H1 (cell line): ENCODE data around the gene HACD2. TPM values are rescaled to one million over a fixed set of nuclear protein-coding genes. Genes with fewer than 3 reads are reported as not detected.

ENCODE experiments used
- CTCF ChIA-PET: fragments of 300-600 bp; sonication (Branson Sonifier 250); formaldehyde crosslinking; loops from one replicate; lab custom pipeline; 2021; ENCODE audit not compliant: partially characterized antibody; lab: Charles Lee
- POLR2A ChIA-PET: fragments of 300-600 bp; sonication (Branson Sonifier 250); formaldehyde crosslinking; loops from one replicate; lab custom pipeline; 2021; ENCODE audit warnings: inconsistent platforms; ENCODE audit not compliant: partially characterized antibody; lab: Charles Lee
- DNase-seq, 2 experiments: peaks; one replicate each; pipeline versions ENCODE4 v3.0.0 to v3.0.0-alpha.2; 2010 to 2022; ENCODE audit warnings: low spot score in 2 of 2, low read depth in 1 of 2, mixed read lengths in 1 of 2
- FAIRE-seq: peaks from 2 replicates; lab custom pipeline; 2011; peaks lifted over from hg19 to GRCh38; lab: Jason Lieb, UNC
- H2AFZ ChIP-seq: 2 replicates; pipeline ENCODE4 v1.8.1; 2012; ENCODE audit warnings: low read length, inconsistent platforms
- H2AK5ac ChIP-seq: 2 replicates; pipeline ENCODE4 v1.6.1; 2013; ENCODE audit warnings: low read depth, low read length
- H2BK120ac ChIP-seq: replicated peaks from 2 replicates; pipeline ENCODE3; 2013; ENCODE audit warnings: low read depth, low read length, inconsistent platforms
- H2BK12ac ChIP-seq: 2 replicates; pipeline ENCODE4 v1.6.1; 2013; ENCODE audit warnings: low read depth, low read length
- H2BK15ac ChIP-seq: 2 replicates; pipeline ENCODE4 v1.6.1; 2013; ENCODE audit warnings: low read length
- H2BK20ac ChIP-seq: 2 replicates; pipeline ENCODE4 v1.6.1; 2013; ENCODE audit warnings: low read length
- H2BK5ac ChIP-seq: 2 replicates; pipeline ENCODE4 v1.6.1; 2013; ENCODE audit warnings: low read depth, low read length
- H3K14ac ChIP-seq: 2 replicates; pipeline ENCODE4 v1.6.1; 2013; ENCODE audit warnings: inconsistent platforms; ENCODE audit not compliant: insufficient read length
- H3K18ac ChIP-seq: 2 replicates; pipeline ENCODE4 v1.6.1; 2013; ENCODE audit warnings: low read length; ENCODE audit errors: extremely low read depth
- H3K23ac ChIP-seq: 2 replicates; pipeline ENCODE4 v1.6.1; 2013; ENCODE audit warnings: inconsistent platforms; ENCODE audit not compliant: insufficient read length
- H3K23me2 ChIP-seq: 2 replicates; pipeline ENCODE4 v1.6.1; 2013; ENCODE audit warnings: low read depth, low read length
- H3K27ac ChIP-seq: 2 replicates; pipeline ENCODE4 v1.6.1; 2011; ENCODE audit warnings: low read depth, low read length, inconsistent platforms
- H3K27me3 ChIP-seq, 4 experiments: replicated peaks in 1 of 4; 1 replicate in 1 of 4; 2 replicates in 3 of 4; pipeline versions ENCODE4 v1.6.1 to v1.8.1; 2011 to 2013; ENCODE audit warnings: low read length in 3 of 4, mild to moderate bottlenecking in 3 of 4, inconsistent platforms in 2 of 4, mixed read lengths in 2 of 4, moderate library complexity in 1 of 4; ENCODE audit not compliant: control insufficient read depth in 3 of 4, insufficient read depth in 3 of 4; ENCODE audit errors: extremely low read depth in 1 of 4
- H3K36me3 ChIP-seq, 4 experiments: 2 replicates each; pipeline versions ENCODE4 v1.6.1 to v1.8.1; 2011 to 2013; ENCODE audit warnings: mild to moderate bottlenecking in 4 of 4, low read length in 3 of 4, moderate library complexity in 2 of 4, control low read depth in 1 of 4, inconsistent platforms in 1 of 4; ENCODE audit not compliant: insufficient read depth in 4 of 4, control insufficient read depth in 2 of 4
- H3K4ac ChIP-seq: replicated peaks from 2 replicates; pipeline ENCODE3; 2013; ENCODE audit warnings: low read length, low read depth, mixed read lengths, inconsistent platforms; ENCODE audit not compliant: insufficient read length
- H3K4me1 ChIP-seq, 4 experiments: replicated peaks in 1 of 4; 1 replicate in 1 of 4; 2 replicates in 3 of 4; pipeline versions ENCODE4 v1.6.1 to v1.8.1; 2011 to 2013; ENCODE audit warnings: low read length in 3 of 4, inconsistent platforms in 2 of 4, mixed read lengths in 1 of 4; ENCODE audit not compliant: insufficient read depth in 4 of 4, control insufficient read depth in 3 of 4
- H3K4me2 ChIP-seq, 2 experiments: 2 replicates each; pipeline versions ENCODE4 v1.6.1 to v1.8.1; 2011 to 2013; ENCODE audit warnings: low read depth in 2 of 2, low read length in 2 of 2, control low read depth in 1 of 2, inconsistent platforms in 1 of 2, mild to moderate bottlenecking in 1 of 2; ENCODE audit not compliant: insufficient read depth in 1 of 2
- H3K4me3 ChIP-seq, 4 experiments: fragments of 200-600, 300-600 bp in 1 of 4; sonication (generic), shearing (Covaris generic), sonication (Bioruptor Twin) in 1 of 4; 2 replicates each; pipeline versions ENCODE4 v1.5.1 to v1.8.1; 2011 to 2016; ENCODE audit warnings: low read length in 4 of 4, low read depth in 3 of 4, control low read depth in 2 of 4, inconsistent platforms in 2 of 4, mild to moderate bottlenecking in 2 of 4, mixed read lengths in 1 of 4, moderate library complexity in 1 of 4; ENCODE audit not compliant: insufficient read depth in 2 of 4; ENCODE audit errors: extremely low read depth in 1 of 4
- H3K56ac ChIP-seq: replicated peaks from 2 replicates; pipeline ENCODE3; 2013; ENCODE audit warnings: low read depth, mild to moderate bottlenecking, mixed read lengths, low read length, inconsistent platforms; ENCODE audit not compliant: insufficient read length
- H3K79me1 ChIP-seq: 2 replicates; pipeline ENCODE4 v1.6.1; 2013; ENCODE audit warnings: low read depth, low read length, control low read depth
- H3K79me2 ChIP-seq, 2 experiments: 2 replicates each; pipeline versions ENCODE4 v1.6.1 to v1.8.1; 2012 to 2013; ENCODE audit warnings: low read length in 2 of 2, mild to moderate bottlenecking in 2 of 2, inconsistent platforms in 1 of 2; ENCODE audit not compliant: insufficient read depth in 2 of 2, control insufficient read depth in 1 of 2
- H3K9ac ChIP-seq, 4 experiments: replicated peaks in 1 of 4; 1 replicate in 1 of 4; 2 replicates in 3 of 4; pipeline versions ENCODE4 v1.6.1 to v1.8.1; 2011 to 2013; ENCODE audit warnings: low read depth in 3 of 4, low read length in 3 of 4, control low read depth in 2 of 4, mild to moderate bottlenecking in 2 of 4, moderate library complexity in 2 of 4, inconsistent platforms in 1 of 4; ENCODE audit errors: extremely low read depth in 1 of 4
- H3K9me3 ChIP-seq, 2 experiments: 2 replicates each; pipeline versions ENCODE4 v1.6.1 to v1.8.1; 2012 to 2013; ENCODE audit warnings: mild to moderate bottlenecking in 2 of 2, moderate library complexity in 2 of 2, control low read depth in 1 of 2, inconsistent platforms in 1 of 2, low read depth in 1 of 2, low read length in 1 of 2, mixed read lengths in 1 of 2; ENCODE audit not compliant: insufficient read depth in 2 of 2
- H4K20me1 ChIP-seq, 2 experiments: replicated peaks in 1 of 2; 2 replicates each; pipeline versions ENCODE3 to v1.8.1; 2011 to 2013; ENCODE audit warnings: inconsistent platforms in 2 of 2, low read length in 2 of 2, mild to moderate bottlenecking in 1 of 2; ENCODE audit not compliant: insufficient read depth in 2 of 2, control insufficient read depth in 1 of 2
- H4K5ac ChIP-seq: 2 replicates; pipeline ENCODE4 v1.6.1; 2013; ENCODE audit warnings: low read length, low read depth, mixed read lengths, inconsistent platforms; ENCODE audit not compliant: insufficient read length
- H4K8ac ChIP-seq: 2 replicates; pipeline ENCODE4 v1.8.0; 2013; ENCODE audit warnings: mild to moderate bottlenecking, moderate library complexity, low read length, inconsistent platforms; ENCODE audit not compliant: insufficient read depth; ENCODE audit errors: extremely low read depth
- H4K91ac ChIP-seq: replicated peaks from 2 replicates; pipeline ENCODE3; 2013; ENCODE audit warnings: low read length, mixed read lengths, inconsistent platforms; ENCODE audit not compliant: insufficient read length
- CREB1 ChIP-seq: IDR thresholded peaks from 2 replicates; pipeline ENCODE4 v1.6.1; 2012; ENCODE audit warnings: inconsistent platforms
- PHF8 ChIP-seq: fragments of 200-600 bp; sonication (generic); conservative IDR thresholded peaks from 2 replicates; pipeline ENCODE4 v1.7.1; 2012; ENCODE audit warnings: low read depth, mild to moderate bottlenecking, inconsistent platforms, low read length, moderate library complexity
- RAD21 ChIP-seq, 2 experiments: IDR thresholded peaks in 1 of 2; conservative IDR thresholded peaks in 1 of 2; 2 replicates each; pipeline ENCODE4 v1.6.1; 2011; ENCODE audit warnings: low read depth in 2 of 2, low read length in 2 of 2, improper control_type of control experiment in 1 of 2, inconsistent platforms in 1 of 2, mild to moderate bottlenecking in 1 of 2, moderate library complexity in 1 of 2
- WGBS, 2 experiments: shearing (Covaris generic) in 1 of 2; methylation state at CpG; one replicate each; pipeline versions ENCODE4 v1.1.6 to v1.1.7; 2013 to 2015; ENCODE audit warnings: low lambda C conversion rate in 2 of 2, mixed read lengths in 2 of 2, inconsistent platforms in 1 of 2, low coverage in 1 of 2, missing lambda C conversion rate in 1 of 2; ENCODE audit not compliant: insufficient replicate concordance in 2 of 2, insufficient coverage in 1 of 2, insufficient read length in 1 of 2; ENCODE audit errors: extremely low coverage in 1 of 2, missing lambda C conversion rate in 1 of 2; 5-methylcytosine and 5-hydroxymethylcytosine counted together
- polyA plus RNA-seq, 7 experiments: library from polyadenylated mRNA; depleted of rRNA in 3 of 7; stranded (reverse) in 5 of 7; unstranded in 2 of 7; fragments of >200 nt in 5 of 7; fragments of 200-250 nt in 2 of 7; gene quantifications; 1 replicate in 5 of 7; 2 replicates in 1 of 7; 4 replicates in 1 of 7; pipeline versions ENCODE4 v1.2.1 to v1.2.3, GENCODE V29; 2011 to 2013; ENCODE audit warnings: missing spikeins in 2 of 7, mixed read lengths in 2 of 7
- total RNA-seq: library from RNA; stranded (reverse); fragmentation: NEBNext Ultra II Directional; extraction: Animal tissue kit (Norgen Biotek cat#: 25700); gene quantifications from 2 replicates; pipeline ENCODE4 v1.2.1, GENCODE V29; 2021
- TF ChIP-seq, protein P1 (sequence below), 3 experiments: IDR thresholded peaks; 1 replicate in 2 of 3; 2 replicates in 1 of 3; pipeline versions ENCODE4 v1.5.1 to v1.6.1; 2011; ENCODE audit warnings: low read length in 3 of 3, mild to moderate bottlenecking in 3 of 3, inconsistent platforms in 2 of 3, low read depth in 1 of 3, moderate library complexity in 1 of 3; ENCODE audit not compliant: insufficient read depth in 1 of 3; ENCODE audit errors: control extremely low read depth in 1 of 3

The HACD2 gene
- total and polyA plus RNA-seq, 2 of the 8 experiments (the other 6 are each of a cell fraction or from before 2014, with no cell fraction given), result 24.9 to 31.2 TPM

DNA sequence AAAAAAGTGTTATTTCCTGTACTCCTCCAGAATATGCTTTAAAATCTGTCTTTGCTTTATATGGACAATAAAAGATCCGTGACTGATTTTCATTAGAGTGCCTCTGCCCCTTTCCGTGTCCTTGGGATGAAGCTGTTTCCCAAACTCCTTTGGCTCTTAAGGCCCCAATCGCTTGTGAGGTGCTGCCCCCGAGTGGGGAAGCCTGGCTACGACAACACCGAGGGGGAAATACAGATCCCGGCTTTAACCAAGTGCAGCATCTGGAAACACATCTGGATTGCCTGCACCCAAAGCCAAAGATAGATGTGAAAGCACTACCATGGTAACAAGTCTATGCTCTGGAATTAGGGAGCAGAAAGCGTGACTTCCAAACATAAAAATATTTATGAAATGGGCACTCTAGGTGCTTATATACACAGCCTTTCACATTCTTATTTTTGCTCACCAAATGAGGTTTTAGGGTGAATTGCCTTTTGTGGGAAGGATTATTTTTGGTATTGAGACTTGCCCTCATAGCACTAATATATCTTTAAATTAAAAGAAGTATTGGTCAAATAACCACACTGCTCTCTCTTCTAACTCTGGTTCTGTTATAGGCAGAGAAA lies 95.4 kb downstream of the HACD2 start:
- Histone ChIP-seq H2BK12ac (no peak overlapping the region), H3K23ac (no peak overlapping the region), H2AK5ac (no peak overlapping the region), H3K4me1 (no peaks in the 10 kb centered on the region), H3K79me2 (no peaks in the 10 kb centered on the region), H2BK120ac (no peak overlapping the region), H4K20me1 (no peaks in the 10 kb centered on the region), H3K9ac (no peak overlapping the region), H3K27me3 (no peaks in the 10 kb centered on the region), H3K56ac (no peak overlapping the region), H3K27ac (no peak overlapping the region), H4K91ac (no peak overlapping the region), H2BK20ac (no peak overlapping the region), H3K4me2 (no peak overlapping the region), H2BK5ac (no peak overlapping the region), H3K4ac (no peak overlapping the region), H4K5ac (no peak overlapping the region), H3K4me3 (no peak overlapping the region), H2AFZ (no peak overlapping the region), H3K36me3 (peaks cover 0 to 2% (median 0%) of the 10 kb centered on the region in 4 experiments; a peak in 1 of 8 replicates), H3K14ac (no peak overlapping the region), H3K23me2 (no peaks in the 10 kb centered on the region), H4K8ac (no peak overlapping the region), H3K9me3 (no peaks in the 10 kb centered on the region), H2BK15ac (no peak overlapping the region), H3K79me1 (no peaks in the 10 kb centered on the region), H3K18ac (no peak overlapping the region)
- WGBS, 2 experiments, result 16% methylated on average over 8 of the region's 8 CpGs; no CpG with 5 or more reads in 1 of the 2 experiments
- CTCF ChIA-PET, result interaction anchor here (0.5 to 4.7 kb wide), 57 partner anchors 9 to 205 kb away, joined by 3 to 48 read pairs (median 4); partner anchors contain the start of gene ADCY5
- FAIRE-seq (peak; percentile 96), DNase-seq (peak; percentile 62 to 96)
- no peak for TF ChIP-seq PHF8
- TF ChIP-seq, protein P1, sequence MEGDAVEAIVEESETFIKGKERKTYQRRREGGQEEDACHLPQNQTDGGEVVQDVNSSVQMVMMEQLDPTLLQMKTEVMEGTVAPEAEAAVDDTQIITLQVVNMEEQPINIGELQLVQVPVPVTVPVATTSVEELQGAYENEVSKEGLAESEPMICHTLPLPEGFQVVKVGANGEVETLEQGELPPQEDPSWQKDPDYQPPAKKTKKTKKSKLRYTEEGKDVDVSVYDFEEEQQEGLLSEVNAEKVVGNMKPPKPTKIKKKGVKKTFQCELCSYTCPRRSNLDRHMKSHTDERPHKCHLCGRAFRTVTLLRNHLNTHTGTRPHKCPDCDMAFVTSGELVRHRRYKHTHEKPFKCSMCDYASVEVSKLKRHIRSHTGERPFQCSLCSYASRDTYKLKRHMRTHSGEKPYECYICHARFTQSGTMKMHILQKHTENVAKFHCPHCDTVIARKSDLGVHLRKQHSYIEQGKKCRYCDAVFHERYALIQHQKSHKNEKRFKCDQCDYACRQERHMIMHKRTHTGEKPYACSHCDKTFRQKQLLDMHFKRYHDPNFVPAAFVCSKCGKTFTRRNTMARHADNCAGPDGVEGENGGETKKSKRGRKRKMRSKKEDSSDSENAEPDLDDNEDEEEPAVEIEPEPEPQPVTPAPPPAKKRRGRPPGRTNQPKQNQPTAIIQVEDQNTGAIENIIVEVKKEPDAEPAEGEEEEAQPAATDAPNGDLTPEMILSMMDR (IDR thresholded peaks at IDR 0.05; ENCODE audit: control extremely low read depth in 1 of 3, insufficient read depth in 1 of 3, low read depth in 1 of 3, low read length in 3 of 3), result peak; percentile 85 to 95 (median 93)
- peak; percentile 99 for TF ChIP-seq RAD21 (IDR thresholded peaks at IDR 0.05 in 1 of 2, conservative IDR thresholded peaks at IDR 0.05 in 1 of 2; ENCODE audit: low read depth in 2 of 2, low read length in 2 of 2)
- TF ChIP-seq CREB1, result peak; percentile 17; the same call in 1 of the 2 replicates
- POLR2A ChIA-PET, result interaction anchor here (1.0 to 1.4 kb wide), 3 partner anchors 31 to 175 kb away, joined by 3 read pairs; no protein-coding TSS in a partner anchor
